Measurements from ENCODE around the gene DCC.

DNA sequence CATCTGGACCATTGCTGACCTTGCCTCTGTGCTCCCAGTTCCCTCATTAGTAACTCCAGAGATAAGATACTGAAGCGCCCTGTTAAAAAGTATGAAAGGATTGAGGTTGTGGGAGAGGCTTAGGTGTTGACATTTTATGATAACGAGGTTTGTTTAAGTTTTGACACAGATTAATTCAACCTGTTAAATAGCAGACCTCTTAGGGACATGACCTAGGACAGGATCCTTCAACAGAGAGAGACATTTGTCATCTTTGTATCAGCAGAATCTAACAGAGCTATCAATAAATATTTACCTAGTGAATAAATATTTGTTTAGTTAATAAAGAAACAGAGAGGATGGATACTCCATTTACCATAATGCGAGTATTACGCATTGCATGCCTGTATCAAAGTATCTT lies 99.5 kb downstream of the DCC start:
- TF ChIP-seq, protein P1, sequence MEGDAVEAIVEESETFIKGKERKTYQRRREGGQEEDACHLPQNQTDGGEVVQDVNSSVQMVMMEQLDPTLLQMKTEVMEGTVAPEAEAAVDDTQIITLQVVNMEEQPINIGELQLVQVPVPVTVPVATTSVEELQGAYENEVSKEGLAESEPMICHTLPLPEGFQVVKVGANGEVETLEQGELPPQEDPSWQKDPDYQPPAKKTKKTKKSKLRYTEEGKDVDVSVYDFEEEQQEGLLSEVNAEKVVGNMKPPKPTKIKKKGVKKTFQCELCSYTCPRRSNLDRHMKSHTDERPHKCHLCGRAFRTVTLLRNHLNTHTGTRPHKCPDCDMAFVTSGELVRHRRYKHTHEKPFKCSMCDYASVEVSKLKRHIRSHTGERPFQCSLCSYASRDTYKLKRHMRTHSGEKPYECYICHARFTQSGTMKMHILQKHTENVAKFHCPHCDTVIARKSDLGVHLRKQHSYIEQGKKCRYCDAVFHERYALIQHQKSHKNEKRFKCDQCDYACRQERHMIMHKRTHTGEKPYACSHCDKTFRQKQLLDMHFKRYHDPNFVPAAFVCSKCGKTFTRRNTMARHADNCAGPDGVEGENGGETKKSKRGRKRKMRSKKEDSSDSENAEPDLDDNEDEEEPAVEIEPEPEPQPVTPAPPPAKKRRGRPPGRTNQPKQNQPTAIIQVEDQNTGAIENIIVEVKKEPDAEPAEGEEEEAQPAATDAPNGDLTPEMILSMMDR (IDR thresholded peaks at IDR 0.05 in 8 of 11, conservative IDR thresholded peaks at IDR 0.05 in 3 of 11) = no peak
- TF ChIP-seq POLR2AphosphoS5 (IDR thresholded peaks at IDR 0.05) = no peak
- no peak for TF ChIP-seq POLR2A (IDR thresholded peaks at IDR 0.05)

Data from spleen (tissue), 7 donors.